Measurements from ENCODE around the gene XYLT1.

Gene XYLT1

GRCh38 chr16:17431012-17431411, 39.7 kb downstream of the XYLT1 start:
- TF ChIP-seq CTCF (IDR thresholded peaks at IDR 0.05; ENCODE audit: borderline replicate concordance, insufficient read depth, low read depth, low read length), result no peak

GRCh38 chr16:17426451-17426850, 44.3 kb downstream of the XYLT1 start:
- no peak for TF ChIP-seq CTCF (IDR thresholded peaks at IDR 0.05; ENCODE audit: borderline replicate concordance, insufficient read depth, low read depth, low read length)
- no peak overlapping the region for H3K4me3 ChIP-seq (ENCODE audit: low read depth, low read length)

More at GRCh38 chr16:17431012-17431411, 39.7 kb downstream of the XYLT1 start:
- no peak overlapping the region for H3K4me3 ChIP-seq (ENCODE audit: low read depth, low read length)

- no peak for TF ChIP-seq CTCF (IDR thresholded peaks at IDR 0.05; ENCODE audit: borderline replicate concordance, insufficient read depth, low read depth, low read length)
- no peak overlapping the region for H3K4me3 ChIP-seq (ENCODE audit: low read depth, low read length)
Measured at GRCh38 chr16:17424771-17425170, 46.0 kb downstream of the XYLT1 start.

- TF ChIP-seq CTCF (IDR thresholded peaks at IDR 0.05; ENCODE audit: borderline replicate concordance, insufficient read depth, low read depth, low read length), result no peak
- H3K4me3 ChIP-seq (ENCODE audit: low read depth, low read length), result no peak overlapping the region
Measured at GRCh38 chr16:17423221-17423620, 47.5 kb downstream of the XYLT1 start.

- TF ChIP-seq CTCF (IDR thresholded peaks at IDR 0.05; ENCODE audit: borderline replicate concordance, insufficient read depth, low read depth, low read length), result no peak
- no peak overlapping the region for H3K4me3 ChIP-seq (ENCODE audit: low read depth, low read length)
Measured at GRCh38 chr16:17420816-17421215, 49.9 kb downstream of the XYLT1 start.

- H3K4me3 ChIP-seq (ENCODE audit: low read depth, low read length), result no peak overlapping the region
- TF ChIP-seq CTCF (IDR thresholded peaks at IDR 0.05; ENCODE audit: borderline replicate concordance, insufficient read depth, low read depth, low read length), result no peak
Measured at GRCh38 chr16:17419266-17419665, 51.5 kb downstream of the XYLT1 start.

GRCh38 chr16:17417740-17418139, 53.0 kb downstream of the XYLT1 start:
- no peak overlapping the region for H3K4me3 ChIP-seq (ENCODE audit: low read depth, low read length)
- TF ChIP-seq CTCF (IDR thresholded peaks at IDR 0.05; ENCODE audit: borderline replicate concordance, insufficient read depth, low read depth, low read length), result no peak

Data from GM12875 (cell line).